PC-3 (cell line): ENCODE measurements around the gene FBXL5.

Experiments used
- CTCF ChIP-seq: fragments of 300-600 bp; sonication (generic); conservative IDR thresholded peaks from 2 replicates; pipeline ENCODE4 v1.5.1; 2017; ENCODE audit warnings: antibody characterized with exemption, low read depth, mild to moderate bottlenecking, low read length
- EZH2 ChIP-seq: fragments of 300-600 bp; sonication (generic); IDR thresholded peaks from one replicate; pipeline ENCODE4 v1.6.1; 2017; ENCODE audit warnings: antibody characterized with exemption, mild to moderate bottlenecking, low read length; ENCODE audit not compliant: unreplicated experiment

GRCh38 chr4:15569746-15570145 lies 85.4 kb downstream of the FBXL5 start:
- TF ChIP-seq CTCF (no peak), EZH2 (no peak)
